GM21390 (cell line): Measurements from ENCODE around the gene MACF1.

Experiments used
- ATAC-seq: cut with Tn5 transposase; IDR thresholded peaks from one replicate; pipeline ENCODE4 v1.9.1; 2021; ENCODE audit not compliant: unreplicated experiment

The MACF1 gene

DNA sequence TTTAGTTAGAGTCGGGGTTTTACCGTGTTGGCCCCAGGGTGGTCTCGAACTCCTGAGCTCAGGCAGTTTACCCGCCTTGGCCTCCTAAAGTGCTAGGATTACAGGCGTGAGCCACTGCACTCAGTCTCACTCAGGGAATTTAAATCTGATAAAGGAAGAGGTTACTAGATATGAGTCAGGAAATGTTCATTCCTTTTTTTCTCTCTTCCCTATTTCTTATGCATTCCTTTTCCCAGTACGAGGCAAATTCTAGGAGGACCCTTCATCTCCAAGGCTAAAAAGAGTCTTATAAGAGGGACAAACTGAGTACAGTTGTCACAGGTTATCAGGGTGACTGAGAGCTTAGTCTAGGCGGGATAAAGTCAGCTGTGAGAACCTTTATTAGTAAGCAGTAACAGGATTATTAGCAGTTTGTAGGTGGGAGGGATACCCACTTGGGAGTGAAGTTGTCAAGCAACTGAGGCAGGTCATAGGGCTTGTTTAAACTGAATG is 9.1 kb downstream of the MACF1 start:
- no peak for ATAC-seq

- no peak for ATAC-seq
Measured at GRCh38 chr1:39214021-39214713, 9.7 kb downstream of the MACF1 start.

DNA sequence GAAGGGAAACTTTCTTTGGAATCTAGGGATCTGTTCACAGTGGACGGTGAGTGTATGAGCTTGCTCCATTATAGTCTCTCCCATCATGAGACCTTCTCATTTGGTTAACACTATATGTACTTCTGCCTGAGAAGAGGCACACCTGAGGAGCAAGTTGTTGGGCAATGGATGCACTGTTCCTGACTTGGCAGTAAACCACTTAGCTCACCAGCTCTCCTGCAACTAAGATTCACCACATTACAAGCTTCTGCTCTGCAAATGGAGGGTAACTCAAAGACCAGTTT is 10.2 kb downstream of the MACF1 start:
- ATAC-seq, result no peak

DNA sequence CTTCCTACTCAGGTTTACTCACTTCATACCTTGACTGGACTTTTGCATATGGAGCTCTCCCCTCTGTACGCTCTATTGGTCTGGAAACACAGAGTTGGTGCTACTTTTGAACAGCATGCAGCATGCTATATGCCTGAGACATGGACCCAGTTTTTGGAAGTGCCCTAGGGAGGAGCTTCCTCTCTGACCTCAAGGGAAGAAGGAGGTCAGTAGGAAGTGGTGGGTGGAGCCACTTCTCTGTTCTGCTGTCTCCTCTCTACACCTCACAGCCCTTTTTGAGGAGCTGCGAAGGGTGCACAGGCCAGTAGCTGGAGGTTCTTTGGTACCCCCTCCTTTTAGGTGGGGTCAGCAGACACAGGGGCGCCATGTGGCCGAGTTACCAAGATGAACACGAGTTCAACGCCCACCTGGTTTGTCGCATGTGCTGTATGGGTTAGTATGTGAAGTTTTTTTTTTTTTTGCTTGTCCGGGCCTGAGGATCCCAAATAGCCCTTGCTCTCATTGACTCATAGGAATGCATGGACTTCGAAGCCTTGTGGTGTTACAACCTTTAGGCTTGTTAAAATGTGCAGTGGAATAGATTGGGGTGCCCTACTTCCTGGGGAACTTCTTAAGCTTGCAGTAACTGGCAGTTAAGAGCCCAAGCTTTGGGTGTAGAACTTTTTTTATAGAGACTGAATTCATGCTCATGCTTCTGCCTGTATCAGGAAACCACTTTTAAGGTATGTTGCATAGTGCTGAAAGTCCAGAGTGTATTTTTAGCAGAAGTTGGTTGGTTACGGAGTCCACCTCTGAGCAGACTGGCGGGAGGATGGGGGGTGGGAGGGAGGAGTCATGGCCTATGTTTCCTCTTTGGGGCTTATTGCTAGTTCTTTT is 10.7 kb downstream of the MACF1 start:
- peak; percentile 63 for ATAC-seq

DNA sequence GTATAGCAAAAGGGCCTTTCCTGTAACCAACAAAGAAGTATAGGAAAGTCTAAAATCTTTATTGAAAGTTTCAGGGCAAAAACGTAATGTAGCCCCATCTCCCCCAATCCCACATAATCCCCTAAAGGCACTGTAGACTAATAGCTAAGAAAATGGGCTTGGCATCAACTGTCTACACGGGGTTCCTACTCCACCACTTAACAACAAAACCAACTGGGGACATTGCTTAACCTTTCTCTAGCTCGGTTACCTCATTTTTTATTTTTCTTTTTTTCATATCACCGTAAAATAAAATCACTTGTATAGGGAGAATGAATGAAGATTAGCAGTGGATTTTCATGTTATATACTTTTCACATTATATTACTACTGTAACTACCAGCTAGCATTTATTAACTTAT is 12.3 kb downstream of the MACF1 start:
- ATAC-seq, result no peak

- no peak for ATAC-seq
Measured at GRCh38 chr1:39220891-39221870, 16.7 kb downstream of the MACF1 start.

- ATAC-seq, result no peak
Measured at GRCh38 chr1:39224295-39224829, 19.9 kb downstream of the MACF1 start.

DNA sequence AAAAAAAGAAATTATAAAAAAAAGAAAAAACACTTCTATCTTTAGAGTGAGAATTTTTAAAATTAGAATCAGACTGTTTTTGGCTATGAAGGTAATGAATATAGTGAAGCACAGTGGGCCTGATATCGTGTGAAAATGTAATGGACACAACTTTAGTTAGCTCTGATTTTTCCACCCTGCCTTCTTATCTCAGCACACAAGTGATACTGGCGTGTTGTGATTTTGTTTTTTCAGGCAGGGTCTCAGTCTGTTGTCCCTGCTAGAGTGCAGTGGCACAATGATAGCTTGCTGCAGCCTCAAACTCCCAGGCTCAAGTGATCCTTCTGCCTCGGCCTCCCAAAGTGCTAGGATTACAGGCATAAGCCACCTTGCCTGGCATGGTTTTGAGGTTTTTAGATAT is 22.3 kb downstream of the MACF1 start:
- no peak for ATAC-seq

GRCh38 chr1:39228252-39228651 is 23.8 kb downstream of the MACF1 start:
- no peak for ATAC-seq

GRCh38 chr1:39229504-39229903 is 25.0 kb downstream of the MACF1 start:
- ATAC-seq, result no peak

- no peak for ATAC-seq
Measured at GRCh38 chr1:39230261-39231190, 26.0 kb downstream of the MACF1 start.

GRCh38 chr1:39236971-39237370 is 32.5 kb downstream of the MACF1 start:
- ATAC-seq, result no peak

- no peak for ATAC-seq
Measured at GRCh38 chr1:39238476-39238875, 34.0 kb downstream of the MACF1 start.

DNA sequence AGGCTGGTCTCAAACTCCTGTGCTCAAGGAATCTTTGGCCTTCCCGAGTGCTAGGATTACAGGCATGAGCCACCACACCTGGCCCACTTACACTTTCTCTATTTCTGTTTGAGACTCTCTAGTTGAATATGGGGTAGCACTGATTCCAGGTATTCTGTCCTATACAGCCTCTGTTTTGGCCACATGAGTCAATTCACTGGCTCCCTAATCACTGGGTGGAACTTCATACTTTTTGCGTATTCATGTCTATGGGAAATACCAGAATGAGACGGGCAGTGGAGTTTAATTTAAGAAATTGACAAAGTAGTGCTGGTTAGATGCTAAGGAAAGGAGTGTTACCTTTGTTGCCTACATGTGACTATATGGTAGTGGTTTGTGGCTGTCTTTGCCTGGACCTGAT is 35.5 kb downstream of the MACF1 start:
- no peak for ATAC-seq

DNA sequence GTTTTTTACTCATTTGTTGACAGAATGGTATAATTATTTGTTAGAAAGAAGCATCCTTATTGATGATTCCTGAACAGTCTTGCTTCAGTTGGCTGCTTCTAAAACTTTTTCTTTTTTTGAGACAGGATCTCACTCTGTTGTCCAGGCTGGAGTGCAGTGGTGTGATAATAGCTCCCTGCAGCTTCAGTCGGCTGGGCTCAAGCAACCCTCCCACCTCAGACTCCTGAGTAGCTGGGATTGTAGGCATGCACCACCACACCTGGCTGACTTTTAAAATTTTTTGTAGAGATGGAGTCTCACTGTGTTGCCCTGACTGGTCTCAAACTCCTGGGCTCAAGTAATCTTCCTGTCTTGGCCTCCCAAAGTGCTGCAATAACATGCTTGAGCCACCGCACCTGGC is 38.8 kb downstream of the MACF1 start:
- ATAC-seq, result no peak

DNA sequence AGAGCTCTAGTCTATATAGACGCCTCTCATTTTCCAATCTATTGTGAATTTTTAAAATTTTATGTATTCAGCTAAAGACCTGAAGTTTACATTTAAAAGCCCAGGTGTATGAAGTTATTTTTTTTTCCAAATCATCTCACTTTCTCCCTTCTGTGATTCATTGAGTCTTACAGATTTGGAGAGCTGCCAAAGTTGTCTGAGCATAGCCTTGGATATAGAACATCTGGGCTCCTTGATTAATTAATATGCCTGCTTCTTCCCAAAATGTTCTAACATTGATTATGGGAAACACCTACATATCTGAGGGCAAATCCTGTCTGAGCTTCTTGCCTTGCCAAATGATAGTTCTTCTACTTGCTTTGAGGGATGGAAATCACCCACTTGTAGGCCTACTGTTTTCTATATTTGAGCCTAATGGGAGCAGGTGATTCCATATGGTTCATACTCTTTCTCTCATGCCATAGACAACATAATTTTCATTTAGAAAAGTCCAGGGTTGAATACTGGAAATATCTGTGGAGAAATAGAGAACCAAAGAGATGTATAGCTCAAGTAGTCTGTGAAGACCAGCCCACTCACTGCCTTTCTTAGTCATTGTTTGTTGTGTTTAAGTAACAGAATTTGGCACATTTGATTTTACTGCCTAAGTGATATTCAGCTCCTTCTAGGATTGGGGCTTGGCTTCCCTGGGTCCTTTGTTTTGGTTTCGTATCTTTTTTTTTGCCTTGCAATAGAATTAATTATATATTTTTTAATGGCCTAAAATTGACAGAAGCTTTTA is 46.2 kb downstream of the MACF1 start:
- no peak for ATAC-seq

GRCh38 chr1:39255222-39255621 is 50.7 kb downstream of the MACF1 start:
- ATAC-seq, result no peak

GRCh38 chr1:39258146-39258924 is 53.8 kb downstream of the MACF1 start:
- no peak for ATAC-seq

DNA sequence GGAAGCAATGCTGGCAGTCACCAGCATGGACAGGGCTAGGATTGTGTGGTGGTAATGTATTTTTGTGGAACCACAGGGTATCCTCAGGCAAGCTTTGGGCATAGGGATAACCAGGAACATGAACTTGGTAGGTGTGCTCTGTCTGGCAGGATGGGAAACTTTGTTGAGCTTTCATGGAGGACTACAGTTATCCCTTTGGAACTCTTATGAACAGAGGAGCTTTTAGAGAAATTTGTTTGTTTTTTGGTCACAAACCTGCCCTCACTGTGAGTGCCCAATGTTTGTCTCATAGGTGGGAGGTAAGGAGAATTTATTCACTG is 54.4 kb downstream of the MACF1 start:
- ATAC-seq, result no peak
